ENCODE measurements around the gene CSTPP1. TPM values are rescaled to one million over a fixed set of nuclear protein-coding genes. Genes with fewer than 3 reads are reported as not detected.

The CSTPP1 gene
- total RNA-seq, 1 donor from 2014 or later, result 58.5 TPM

GRCh38 chr11:47179655-47179991 is 243.1 kb downstream of the CSTPP1 start:
- H3K27ac Mint-ChIP-seq (ENCODE audit: unreplicated experiment), result no peak overlapping the region

DNA sequence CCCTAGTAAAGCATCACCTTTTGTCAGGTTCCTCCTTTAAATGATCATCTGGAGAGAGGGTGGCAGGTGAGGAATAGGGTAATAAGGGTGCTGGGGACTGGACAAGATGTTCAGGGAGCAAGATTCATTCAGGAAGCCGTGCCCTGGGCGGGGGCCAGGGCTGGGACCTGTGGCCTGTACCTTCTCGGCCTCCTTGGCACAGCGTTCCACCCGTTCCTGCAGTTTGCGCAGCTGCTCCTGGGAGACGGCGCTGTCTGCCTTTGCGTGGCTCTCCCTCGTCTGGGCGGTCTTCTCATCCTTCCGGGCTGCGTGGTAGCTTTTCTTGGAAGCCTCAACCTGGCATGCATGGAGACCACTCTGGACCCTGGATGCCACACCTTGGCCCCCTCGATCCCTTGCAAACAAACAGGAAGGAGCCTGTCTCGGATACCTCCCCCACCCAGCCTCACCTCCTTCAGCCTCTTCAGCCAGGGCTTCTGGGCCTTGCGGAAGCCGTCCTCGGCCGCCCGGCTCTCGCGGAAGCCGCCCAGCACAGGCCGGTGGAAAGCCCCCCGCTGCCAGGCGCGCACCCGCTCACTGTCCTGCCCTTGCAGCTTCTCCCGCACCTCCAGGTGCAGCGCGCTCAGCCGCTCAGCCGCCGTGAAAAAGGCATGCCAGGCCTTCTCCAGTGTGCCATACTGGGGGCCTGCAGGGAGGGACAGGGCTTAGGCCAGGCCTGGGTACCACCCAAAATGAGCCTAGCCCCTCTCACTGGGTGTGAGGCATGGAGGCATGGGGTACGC is 243.6 kb downstream of the CSTPP1 start:
- no peaks in the 10 kb centered on the region for H3K9me3 Mint-ChIP-seq
- no peak overlapping the region for H3K27ac Mint-ChIP-seq (ENCODE audit: unreplicated experiment)
- no peaks in the 10 kb centered on the region for H3K36me3 Mint-ChIP-seq (ENCODE audit: low read depth)
- DNase-seq (ENCODE audit: low read depth, low spot score), result no peak
- H3K4me1 Mint-ChIP-seq, result peaks cover 29% of the 10 kb centered on the region
- no peak for TF ChIP-seq CTCF (conservative IDR thresholded peaks at IDR 0.05)
- peak overlapping the region; percentile 47 for H3K4me3 Mint-ChIP-seq
- H3K27me3 Mint-ChIP-seq (ENCODE audit: low read depth), result peaks cover 26% of the 10 kb centered on the region

More at GRCh38 chr11:47179655-47179991, 243.1 kb downstream of the CSTPP1 start:
- peaks cover 29% of the 10 kb centered on the region for H3K4me1 Mint-ChIP-seq
- H3K27me3 Mint-ChIP-seq (ENCODE audit: low read depth), result peaks cover 21% of the 10 kb centered on the region
- TF ChIP-seq CTCF (conservative IDR thresholded peaks at IDR 0.05), result peak; percentile 66
- peak; percentile 47 for DNase-seq (ENCODE audit: low read depth, low spot score)
- peak overlapping the region; percentile 47 for H3K4me3 Mint-ChIP-seq
- H3K36me3 Mint-ChIP-seq (ENCODE audit: low read depth), result no peaks in the 10 kb centered on the region
- H3K9me3 Mint-ChIP-seq, result no peaks in the 10 kb centered on the region

- Mint-ChIP-seq H3K4me1 (peaks cover 20% of the 10 kb centered on the region), H3K27me3 (ENCODE audit: low read depth) (peaks cover 30% of the 10 kb centered on the region), H3K4me3 (no peak overlapping the region), H3K36me3 (ENCODE audit: low read depth) (no peaks in the 10 kb centered on the region), H3K27ac (ENCODE audit: unreplicated experiment) (no peak overlapping the region), H3K9me3 (no peaks in the 10 kb centered on the region)
- no peak for TF ChIP-seq CTCF (conservative IDR thresholded peaks at IDR 0.05)
- no peak for DNase-seq (ENCODE audit: low read depth, low spot score)
These were observed 244.7 kb downstream of the CSTPP1 start for GRCh38 chr11:47181271-47181670.

DNA sequence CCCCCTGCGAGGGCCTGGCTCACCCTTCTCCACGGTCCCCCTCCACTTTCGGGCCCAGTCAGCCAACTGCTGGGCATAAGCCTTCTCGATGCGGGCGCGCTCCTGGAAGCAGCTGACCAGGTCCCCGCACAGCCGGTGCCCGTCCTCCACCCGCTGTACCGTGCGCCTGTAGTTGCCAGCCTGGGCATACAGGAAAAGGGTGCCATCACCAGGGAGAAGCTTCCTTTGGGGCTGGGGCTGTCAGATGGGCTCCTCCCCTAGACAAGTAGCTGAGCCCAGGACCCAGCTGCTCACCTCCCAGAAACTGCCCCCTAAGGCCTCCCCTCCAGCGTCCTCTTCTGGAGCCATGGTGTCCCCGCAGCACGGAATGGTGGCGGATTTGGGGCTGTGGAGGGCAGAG is 245.8 kb downstream of the CSTPP1 start:
- no peak overlapping the region for H3K4me3 Mint-ChIP-seq
- H3K36me3 Mint-ChIP-seq (ENCODE audit: low read depth), result no peaks in the 10 kb centered on the region
- H3K4me1 Mint-ChIP-seq, result peaks cover 18% of the 10 kb centered on the region
- H3K27me3 Mint-ChIP-seq (ENCODE audit: low read depth), result peaks cover 37% of the 10 kb centered on the region
- H3K27ac Mint-ChIP-seq (ENCODE audit: unreplicated experiment), result no peak overlapping the region
- H3K9me3 Mint-ChIP-seq, result no peaks in the 10 kb centered on the region
- TF ChIP-seq CTCF (conservative IDR thresholded peaks at IDR 0.05), result no peak
- DNase-seq (ENCODE audit: low read depth, low spot score), result no peak

DNA sequence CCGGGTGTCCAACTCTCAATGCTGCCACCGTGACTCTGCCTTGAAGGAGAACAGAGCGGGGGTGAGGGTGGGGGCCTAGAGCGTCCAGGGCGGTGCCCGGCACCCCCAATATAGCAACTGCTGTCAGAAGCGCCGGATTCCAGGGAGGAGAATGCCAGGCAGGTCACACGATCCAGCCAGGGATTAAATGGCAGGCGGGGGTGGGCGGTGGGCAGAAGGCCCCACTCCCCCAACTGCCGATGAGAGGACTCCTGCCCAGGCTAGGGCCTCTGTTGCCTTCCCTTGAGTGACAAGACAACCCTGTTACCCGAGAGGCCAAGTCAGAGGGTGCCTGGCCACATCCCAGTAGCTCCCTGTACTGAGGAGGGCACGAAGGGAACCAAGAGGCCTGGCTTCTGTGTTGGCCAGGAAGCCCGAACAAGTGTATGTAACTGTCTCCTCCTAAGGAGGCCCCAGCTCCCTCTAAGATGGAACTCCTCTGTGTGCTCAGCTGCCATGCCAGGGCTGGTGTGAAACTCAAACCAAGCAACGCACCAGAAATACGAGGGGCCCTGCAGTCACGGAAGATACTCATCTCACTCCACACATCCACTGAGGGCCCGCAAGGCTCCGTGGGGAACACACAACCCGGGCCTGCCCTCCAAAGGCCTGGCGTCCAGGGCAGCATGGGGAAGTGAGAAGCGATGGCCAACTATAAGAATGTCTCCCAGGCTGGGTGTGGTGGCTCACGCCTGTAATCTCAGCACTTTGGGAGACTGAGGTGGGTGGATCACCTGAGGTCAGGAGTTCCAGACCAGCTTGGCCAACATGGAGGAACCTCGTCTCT is 246.7 kb downstream of the CSTPP1 start:
- Mint-ChIP-seq H3K36me3 (ENCODE audit: low read depth) (no peaks in the 10 kb centered on the region), H3K27me3 (ENCODE audit: low read depth) (peaks cover 45% of the 10 kb centered on the region), H3K4me1 (peaks cover 21% of the 10 kb centered on the region), H3K27ac (ENCODE audit: unreplicated experiment) (peak overlapping the region; percentile 78), H3K9me3 (no peaks in the 10 kb centered on the region), H3K4me3 (peak overlapping the region; percentile 85)
- no peak for DNase-seq (ENCODE audit: low read depth, low spot score)
- no peak for TF ChIP-seq CTCF (conservative IDR thresholded peaks at IDR 0.05)

All from neural crest cell (in vitro differentiated cells).